K562 (cell line): Measurements from ENCODE around the gene THYN1. TPM values are rescaled to one million over a fixed set of nuclear protein-coding genes. Genes with fewer than 3 reads are reported as not detected.

Experiments used
- ATAC-seq: fragments of 200-7000 bp; cut with Tn5 transposase; 3 replicates; pipeline ENCODE4 v1.9.1; 2020; ENCODE audit warnings: moderate library complexity
- BruUV-seq: library from RNA; stranded (reverse); fragments of 400-500 nt; replicated peaks from 2 replicates; lab custom pipeline; 2021; lab: Mats Ljungman, UMichigan
- CTCF ChIA-PET: fragments of 300-600 bp; formaldehyde crosslinking; extraction: SDS; loops from one replicate; lab custom pipeline; 2021; ENCODE audit warnings: low intra/inter-chr PET ratio; lab: Yijun Ruan, JAX
- POLR2A ChIA-PET: fragments of 300-600, 350-650 bp; sonication (Branson Sonifier 250); formaldehyde crosslinking; extraction: SDS; loops from one replicate; lab custom pipeline; 2021; ENCODE audit warnings: antibody characterized with exemption, inconsistent platforms; lab: Yijun Ruan, JAX
- DNase-seq, 4 experiments: peaks; one replicate each; pipeline versions ENCODE4 v3.0.0 to v3.0.0-alpha.2; 2011 to 2018; ENCODE audit warnings: low spot score in 3 of 4, mixed read lengths in 3 of 4; ENCODE audit errors: extremely low read depth in 1 of 4
- FAIRE-seq: peaks from 2 replicates; lab custom pipeline; 2011; peaks lifted over from hg19 to GRCh38; lab: Jason Lieb, UNC
- H2AFZ ChIP-seq: 2 replicates; pipeline ENCODE4 v1.6.0; 2011; ENCODE audit warnings: low read depth, low read length, control low read depth, inconsistent platforms
- H3K27ac ChIP-seq: fragments of 200-600 bp; 3 replicates; pipeline ENCODE4 v1.8.0; 2011; ENCODE audit warnings: low read depth, mild to moderate bottlenecking, control low read depth, inconsistent platforms, low read length, moderate library complexity, mixed read lengths; ENCODE audit errors: extremely low read depth
- H3K27me3 ChIP-seq, 2 experiments: fragments of 300-600 bp in 1 of 2; 2 replicates in 1 of 2; 3 replicates in 1 of 2; pipeline versions ENCODE4 v1.6.0 to v1.8.0; 2011; ENCODE audit warnings: inconsistent platforms in 2 of 2, low read length in 2 of 2, mild to moderate bottlenecking in 1 of 2, mixed read lengths in 1 of 2, moderate library complexity in 1 of 2; ENCODE audit not compliant: control insufficient read depth in 2 of 2, insufficient read depth in 2 of 2
- H3K36me3 ChIP-seq: fragments of 300-600 bp; 3 replicates; pipeline ENCODE4 v1.8.0; 2011; ENCODE audit warnings: mild to moderate bottlenecking, low read length, inconsistent platforms; ENCODE audit not compliant: control insufficient read depth, insufficient read depth
- H3K4me1 ChIP-seq, 2 experiments: fragments of 200-600 bp in 1 of 2; replicated peaks in 1 of 2; 2 replicates in 1 of 2; 3 replicates in 1 of 2; pipeline versions ENCODE4 v1.5.1 to v1.8.0; 2011; ENCODE audit warnings: inconsistent platforms in 2 of 2, low read length in 2 of 2, mild to moderate bottlenecking in 1 of 2, mixed read lengths in 1 of 2, moderate library complexity in 1 of 2; ENCODE audit not compliant: control insufficient read depth in 2 of 2, insufficient read depth in 2 of 2
- H3K4me2 ChIP-seq: 2 replicates; pipeline ENCODE4 v1.6.1; 2011; ENCODE audit warnings: low read length, control low read depth, inconsistent platforms, mixed read lengths; ENCODE audit not compliant: insufficient read depth
- H3K4me3 ChIP-seq: fragments of 200-600 bp; sonication (generic), shearing (Covaris generic); 2 replicates; pipeline ENCODE4 v1.5.1; 2016; ENCODE audit warnings: control low read depth, inconsistent platforms
- H3K79me2 ChIP-seq: fragments of 200-600 bp; 3 replicates; pipeline ENCODE4 v1.8.0; 2011; ENCODE audit warnings: low read length, inconsistent platforms; ENCODE audit not compliant: control insufficient read depth, insufficient read depth
- H3K9ac ChIP-seq, 2 experiments: 2 replicates each; pipeline versions ENCODE4 v1.6.0 to v1.6.1; 2011; ENCODE audit warnings: low read depth in 2 of 2, low read length in 2 of 2, control low read depth in 1 of 2, inconsistent platforms in 1 of 2, mild to moderate bottlenecking in 1 of 2, mixed read lengths in 1 of 2; ENCODE audit not compliant: insufficient read depth in 1 of 2
- H3K9me1 ChIP-seq: one replicate; pipeline ENCODE4 v1.6.0; 2011; ENCODE audit warnings: inconsistent platforms, mild to moderate bottlenecking, low read length, moderate library complexity; ENCODE audit not compliant: control insufficient read depth, insufficient read depth
- H3K9me3 ChIP-seq: replicated peaks from 2 replicates; pipeline ENCODE4 v1.5.1; 2011; ENCODE audit warnings: low read depth, low read length, inconsistent platforms; ENCODE audit not compliant: control insufficient read depth, insufficient read depth
- H4K20me1 ChIP-seq: replicated peaks from 2 replicates; pipeline ENCODE4 v1.6.1; 2011; ENCODE audit warnings: low read length, inconsistent platforms, mixed read lengths; ENCODE audit not compliant: control insufficient read depth, insufficient read depth
- ASH1L ChIP-seq: fragments of 450-650 bp; IDR thresholded peaks from 2 replicates; pipeline ENCODE4 v1.6.1; 2018; ENCODE audit warnings: borderline replicate concordance, mild to moderate bottlenecking, low read depth; ENCODE audit not compliant: partially characterized antibody
- E2F3 ChIP-seq: fragments of 250-450 bp; sonication (Bioruptor Pico); IDR thresholded peaks from 2 replicates; pipeline ENCODE4 v1.4.0; 2020; ENCODE audit warnings: mild to moderate bottlenecking
- EP300 ChIP-seq: IDR thresholded peaks from 2 replicates; pipeline ENCODE4 v1.6.1; 2012; ENCODE audit warnings: low read length, improper control_type of control experiment
- FOXK2 ChIP-seq, 2 experiments: fragments of 450-650 bp; IDR thresholded peaks in 1 of 2; conservative IDR thresholded peaks in 1 of 2; 2 replicates each; pipeline ENCODE4 v1.6.1; 2016; ENCODE audit warnings: low read depth in 2 of 2, mild to moderate bottlenecking in 1 of 2
- KDM5B ChIP-seq: fragments of 200-600 bp; sonication (generic); IDR thresholded peaks from 2 replicates; pipeline ENCODE4 v1.6.1; 2012; ENCODE audit warnings: low read depth, mild to moderate bottlenecking, moderate library complexity, low read length, control low read depth, inconsistent platforms; ENCODE audit not compliant: insufficient replicate concordance
- NCOA4 ChIP-seq: fragments of 450-650 bp; IDR thresholded peaks from 2 replicates; pipeline ENCODE4 v1.6.1; 2018; ENCODE audit warnings: mild to moderate bottlenecking; ENCODE audit not compliant: partially characterized antibody
- NR4A1 ChIP-seq, 2 experiments: fragments of 250-450 bp in 1 of 2; fragments of 450-650 bp in 1 of 2; sonication (Bioruptor Pico) in 1 of 2; IDR thresholded peaks; 2 replicates each; pipeline versions ENCODE4 v1.4.0 to v1.6.1; 2016 to 2020; ENCODE audit warnings: mild to moderate bottlenecking in 2 of 2, missing compliant biosample characterization in 1 of 2, missing genetic modification characterization in 1 of 2, moderate library complexity in 1 of 2
- PBX2 ChIP-seq, 2 experiments: IDR thresholded peaks in 1 of 2; conservative IDR thresholded peaks in 1 of 2; 2 replicates each; pipeline ENCODE4 v1.6.1; 2016; ENCODE audit warnings: low read depth in 2 of 2, mild to moderate bottlenecking in 1 of 2, missing compliant biosample characterization in 1 of 2, missing genetic modification characterization in 1 of 2, moderate library complexity in 1 of 2
- TCF7 ChIP-seq: sonication (generic); IDR thresholded peaks from 2 replicates; pipeline ENCODE4 v1.6.1; 2016; ENCODE audit warnings: antibody characterized with exemption, borderline replicate concordance
- TEAD4 ChIP-seq, 2 experiments: sonication (generic) in 1 of 2; formaldehyde crosslinking in 1 of 2; IDR thresholded peaks; 2 replicates each; pipeline versions ENCODE4 v1.6.1 to v1.8.0; 2012 to 2022; ENCODE audit warnings: borderline replicate concordance in 1 of 2, inconsistent platforms in 1 of 2, low read length in 1 of 2, mild to moderate bottlenecking in 1 of 2, missing genetic modification reagents in 1 of 2
- YBX1 ChIP-seq: fragments of 450-650 bp; IDR thresholded peaks from 2 replicates; pipeline ENCODE4 v1.7.1; 2016; ENCODE audit warnings: mild to moderate bottlenecking
- ZKSCAN1 ChIP-seq: fragments of 150-350 bp; IDR thresholded peaks from 2 replicates; pipeline ENCODE4 v1.6.1; 2016; ENCODE audit warnings: low read depth, low read length
- ZNF165 ChIP-seq: fragments of 250-450 bp; sonication (Bioruptor Pico); IDR thresholded peaks from 2 replicates; pipeline ENCODE4 v1.4.0; 2020; ENCODE audit warnings: borderline replicate concordance
- ZNF24 ChIP-seq: fragments of 450-650 bp; IDR thresholded peaks from 2 replicates; pipeline ENCODE4 v1.6.1; 2016
- WGBS: fragments of 100-300 bp; shearing (Covaris generic); methylation state at CpG from one replicate; pipeline ENCODE4 v1.1.6; 2016; ENCODE audit warnings: low coverage, mixed read lengths; ENCODE audit not compliant: insufficient coverage; ENCODE audit errors: missing lambda C conversion rate; 5-methylcytosine and 5-hydroxymethylcytosine counted together
- in situ Hi-C: fragments of 300-500 bp; cut with MboI; formaldehyde crosslinking; loops from 4 replicates; pipeline ENCODE4 v1.15.0; 2018; ENCODE audit warnings: inconsistent platforms, mixed read lengths
- intact Hi-C: fragments of 100-400 bp; cut with micrococcal nuclease; formaldehyde crosslinking; loops from 2 replicates; pipeline ENCODE4 v1.14.2; 2022
- polyA plus RNA-seq, 8 experiments: library from polyadenylated mRNA; depleted of rRNA in 4 of 8; stranded (reverse) in 5 of 8; unstranded in 3 of 8; fragments of >200 nt; fragmentation: Nextera tagmentation in 2 of 8; fragmentation: Illumina TruSeq in 1 of 8; extraction: Ambion mirVana in 2 of 8; extraction: Trizol in 1 of 8; gene quantifications; 2 replicates each; pipeline versions ENCODE4 v1.2.1 to v1.2.3, GENCODE V29; 2011 to 2014; ENCODE audit warnings: inconsistent platforms in 1 of 8, missing spikeins in 1 of 8
- total RNA-seq, 7 experiments: library from RNA; depleted of rRNA in 6 of 7; stranded (reverse); fragments of >200 nt in 6 of 7; fragmentation: Illumina TruSeq in 2 of 7; extraction: Trizol in 2 of 7; gene quantifications; 2 replicates each; pipeline versions ENCODE4 v1.2.1 to v1.2.3, GENCODE V29; 2011 to 2021; ENCODE audit warnings: low replicate concordance in 1 of 7
- TF ChIP-seq, protein P1 (sequence below): conservative IDR thresholded peaks from 2 replicates; pipeline ENCODE4 v1.6.1; 2011; ENCODE audit warnings: low read depth, mild to moderate bottlenecking, low read length; ENCODE audit not compliant: control insufficient read depth

Gene THYN1
- total and polyA plus RNA-seq, 9 of the 15 experiments (the other 6 are each of a cell fraction or from before 2014, with no cell fraction given), result 54.9 to 279 (median 104) TPM

DNA sequence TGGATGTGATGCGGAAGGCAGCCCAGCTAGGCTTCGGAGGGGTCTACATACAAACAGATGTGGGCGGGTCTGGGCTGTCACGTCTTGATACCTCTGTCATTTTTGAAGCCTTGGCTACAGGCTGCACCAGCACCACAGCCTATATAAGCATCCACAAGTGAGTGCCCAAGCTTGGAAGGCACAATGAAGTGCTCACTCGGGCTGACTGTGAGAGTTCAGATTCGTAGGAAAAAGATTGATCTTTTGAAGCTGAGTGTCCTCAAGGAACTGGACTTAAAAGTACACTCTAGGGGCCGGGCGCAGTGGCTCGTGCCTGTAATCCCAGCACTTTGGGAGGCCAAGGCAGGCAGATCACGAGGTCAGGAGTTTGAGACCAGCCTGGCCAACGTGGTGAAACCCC, 3.9 kb upstream of the THYN1 start:
- FAIRE-seq, result no peak
- no peaks in the 10 kb centered on the region for H3K9me1 ChIP-seq
- H3K27ac ChIP-seq, result no peak overlapping the region
- WGBS, result 87% methylated on average over 11 of the region's 11 CpGs
- no peak for DNase-seq
- H3K9ac ChIP-seq, result no peak overlapping the region
- H3K27me3 ChIP-seq, result no peaks in the 10 kb centered on the region
- ChIA-PET CTCF (no interaction called here), POLR2A (interaction anchor here (0.6 to 0.7 kb wide), 2 partner anchors 9 to 105 kb away, joined by 3 read pairs; no protein-coding TSS in a partner anchor)
- in situ Hi-C loops, result no loop called here
- H3K4me2 ChIP-seq, result no peak overlapping the region
- intact Hi-C loops, result no loop called here
- no peak for ATAC-seq
- no peaks in the 10 kb centered on the region for H3K9me3 ChIP-seq
- H3K79me2 ChIP-seq, result peaks cover 27% of the 10 kb centered on the region
- no TSS peak for BruUV-seq
- H4K20me1 ChIP-seq, result no peaks in the 10 kb centered on the region
- H2AFZ ChIP-seq, result no peak overlapping the region
- H3K36me3 ChIP-seq, result peaks cover 49% of the 10 kb centered on the region
- peaks cover 3 to 7% of the 10 kb centered on the region in 2 experiments; a peak in 4 of 5 replicates for H3K4me1 ChIP-seq
- H3K4me3 ChIP-seq, result no peak overlapping the region
- no peak for TF ChIP-seq NCOA4
- no peak for TF ChIP-seq ASH1L
- no peak for TF ChIP-seq NR4A1 (CRISPR knock-in tag; IDR thresholded peaks at IDR 0.05)
- no peak for TF ChIP-seq NR4A1 (tag; IDR thresholded peaks at IDR 0.05)
- no peak for TF ChIP-seq ZNF24
- TF ChIP-seq E2F3 (CRISPR knock-in tag), result no peak
- no peak for TF ChIP-seq FOXK2 (conservative IDR thresholded peaks at IDR 0.05 in 1 of 2, IDR thresholded peaks at IDR 0.05 in 1 of 2; ENCODE audit: low read depth in 2 of 2)
- TF ChIP-seq ZNF165 (CRISPR knock-in tag), result no peak
- TF ChIP-seq PBX2 (CRISPR knock-in tag; IDR thresholded peaks at IDR 0.05; ENCODE audit: low read depth), result no peak
- TF ChIP-seq PBX2 (tag; conservative IDR thresholded peaks at IDR 0.05; ENCODE audit: low read depth), result no peak
- TF ChIP-seq, protein P1, sequence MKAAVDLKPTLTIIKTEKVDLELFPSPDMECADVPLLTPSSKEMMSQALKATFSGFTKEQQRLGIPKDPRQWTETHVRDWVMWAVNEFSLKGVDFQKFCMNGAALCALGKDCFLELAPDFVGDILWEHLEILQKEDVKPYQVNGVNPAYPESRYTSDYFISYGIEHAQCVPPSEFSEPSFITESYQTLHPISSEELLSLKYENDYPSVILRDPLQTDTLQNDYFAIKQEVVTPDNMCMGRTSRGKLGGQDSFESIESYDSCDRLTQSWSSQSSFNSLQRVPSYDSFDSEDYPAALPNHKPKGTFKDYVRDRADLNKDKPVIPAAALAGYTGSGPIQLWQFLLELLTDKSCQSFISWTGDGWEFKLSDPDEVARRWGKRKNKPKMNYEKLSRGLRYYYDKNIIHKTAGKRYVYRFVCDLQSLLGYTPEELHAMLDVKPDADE, result no peak
- TF ChIP-seq TCF7, result no peak
- TF ChIP-seq EP300, result no peak
- TF ChIP-seq KDM5B, result no peak
- TF ChIP-seq ZKSCAN1, result no peak
- no peak for TF ChIP-seq YBX1
- no peak for TF ChIP-seq TEAD4 (IDR thresholded peaks at IDR 0.05; ENCODE audit: low read length)
- TF ChIP-seq TEAD4 (CRISPR knock-in tag; IDR thresholded peaks at IDR 0.05; ENCODE audit: borderline replicate concordance), result no peak
